ENCODE results near the gene ANKRD33B. TPM values are rescaled to one million over a fixed set of nuclear protein-coding genes. Genes with fewer than 3 reads are reported as not detected.
A peak's percentile ranks its signal among the peaks of the same experiment; 100 is the strongest.

ANKRD33B gene
- total and polyA plus RNA-seq, 9 of the 15 experiments (the other 6 are each of a cell fraction or from before 2014, with no cell fraction given), result 0.10 to 1.7 (median 0.40) TPM

DNA sequence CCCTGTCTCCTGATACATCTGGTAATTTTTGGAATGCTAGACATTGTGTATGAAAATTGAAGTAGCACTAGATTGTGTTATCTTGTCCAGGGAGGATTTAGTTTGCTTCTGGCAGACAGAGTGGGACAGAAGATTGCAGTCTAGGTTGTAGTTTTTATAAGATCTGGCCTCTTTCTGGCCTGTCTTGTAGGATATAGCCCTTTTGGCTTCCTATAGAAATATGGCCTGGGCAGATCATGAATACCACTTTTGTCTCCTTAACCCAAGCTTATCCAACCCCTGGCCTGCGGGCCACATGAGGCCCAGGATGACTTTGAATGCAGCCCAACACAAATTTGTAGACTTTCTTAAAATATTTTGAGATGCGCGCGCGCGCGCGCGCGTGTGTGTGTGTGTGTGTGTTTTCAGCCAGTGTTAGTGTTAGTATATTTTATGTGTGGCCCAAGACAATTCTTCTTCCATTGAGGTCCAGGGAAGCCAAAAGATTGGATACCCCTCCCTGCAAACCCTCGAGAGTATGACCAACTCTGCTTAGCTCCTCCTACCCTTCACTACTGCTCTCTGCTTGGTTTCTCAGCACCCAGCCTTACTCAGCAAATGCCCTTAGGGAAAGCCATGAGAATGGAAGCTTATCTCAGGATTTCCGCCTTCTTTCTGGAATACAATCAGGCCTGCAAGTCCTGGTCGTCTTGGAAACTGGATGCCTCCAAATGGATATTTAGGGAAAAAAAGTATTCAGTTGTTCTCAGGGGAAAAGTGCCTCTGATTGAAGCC is 26.5 kb downstream of the ANKRD33B start (continued):
- TF ChIP-seq, protein P1, sequence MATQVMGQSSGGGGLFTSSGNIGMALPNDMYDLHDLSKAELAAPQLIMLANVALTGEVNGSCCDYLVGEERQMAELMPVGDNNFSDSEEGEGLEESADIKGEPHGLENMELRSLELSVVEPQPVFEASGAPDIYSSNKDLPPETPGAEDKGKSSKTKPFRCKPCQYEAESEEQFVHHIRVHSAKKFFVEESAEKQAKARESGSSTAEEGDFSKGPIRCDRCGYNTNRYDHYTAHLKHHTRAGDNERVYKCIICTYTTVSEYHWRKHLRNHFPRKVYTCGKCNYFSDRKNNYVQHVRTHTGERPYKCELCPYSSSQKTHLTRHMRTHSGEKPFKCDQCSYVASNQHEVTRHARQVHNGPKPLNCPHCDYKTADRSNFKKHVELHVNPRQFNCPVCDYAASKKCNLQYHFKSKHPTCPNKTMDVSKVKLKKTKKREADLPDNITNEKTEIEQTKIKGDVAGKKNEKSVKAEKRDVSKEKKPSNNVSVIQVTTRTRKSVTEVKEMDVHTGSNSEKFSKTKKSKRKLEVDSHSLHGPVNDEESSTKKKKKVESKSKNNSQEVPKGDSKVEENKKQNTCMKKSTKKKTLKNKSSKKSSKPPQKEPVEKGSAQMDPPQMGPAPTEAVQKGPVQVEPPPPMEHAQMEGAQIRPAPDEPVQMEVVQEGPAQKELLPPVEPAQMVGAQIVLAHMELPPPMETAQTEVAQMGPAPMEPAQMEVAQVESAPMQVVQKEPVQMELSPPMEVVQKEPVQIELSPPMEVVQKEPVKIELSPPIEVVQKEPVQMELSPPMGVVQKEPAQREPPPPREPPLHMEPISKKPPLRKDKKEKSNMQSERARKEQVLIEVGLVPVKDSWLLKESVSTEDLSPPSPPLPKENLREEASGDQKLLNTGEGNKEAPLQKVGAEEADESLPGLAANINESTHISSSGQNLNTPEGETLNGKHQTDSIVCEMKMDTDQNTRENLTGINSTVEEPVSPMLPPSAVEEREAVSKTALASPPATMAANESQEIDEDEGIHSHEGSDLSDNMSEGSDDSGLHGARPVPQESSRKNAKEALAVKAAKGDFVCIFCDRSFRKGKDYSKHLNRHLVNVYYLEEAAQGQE (IDR thresholded peaks at IDR 0.05; ENCODE audit: borderline replicate concordance), result no peak
- TF ChIP-seq, protein P1 (CRISPR knock-in tag; IDR thresholded peaks at IDR 0.05; ENCODE audit: low read depth), result no peak
- TF ChIP-seq ZNF589 (CRISPR knock-in tag; IDR thresholded peaks at IDR 0.05; ENCODE audit: low read depth), result no peak
- peak; percentile 31; the same call in 1 of the 2 replicates for TF ChIP-seq KLF16 (IDR thresholded peaks at IDR 0.05)
- TF ChIP-seq ZNF224 (CRISPR knock-in tag; IDR thresholded peaks at IDR 0.05), result no peak
- TF ChIP-seq ZNF217 (CRISPR knock-in tag; IDR thresholded peaks at IDR 0.05), result no peak
- TF ChIP-seq CTBP1 (IDR thresholded peaks at IDR 0.05; ENCODE audit: borderline replicate concordance), result peak; percentile 43; the same call in 1 of the 2 replicates
- TF ChIP-seq TEAD4 (IDR thresholded peaks at IDR 0.05; ENCODE audit: low read length), result peak; percentile 85
- no peak for TF ChIP-seq TEAD4 (CRISPR knock-in tag; IDR thresholded peaks at IDR 0.05; ENCODE audit: borderline replicate concordance)
- TF ChIP-seq BDP1 (IDR thresholded peaks at IDR 0.05; ENCODE audit: insufficient read depth, insufficient read length), result no peak
- TF ChIP-seq, protein P2, sequence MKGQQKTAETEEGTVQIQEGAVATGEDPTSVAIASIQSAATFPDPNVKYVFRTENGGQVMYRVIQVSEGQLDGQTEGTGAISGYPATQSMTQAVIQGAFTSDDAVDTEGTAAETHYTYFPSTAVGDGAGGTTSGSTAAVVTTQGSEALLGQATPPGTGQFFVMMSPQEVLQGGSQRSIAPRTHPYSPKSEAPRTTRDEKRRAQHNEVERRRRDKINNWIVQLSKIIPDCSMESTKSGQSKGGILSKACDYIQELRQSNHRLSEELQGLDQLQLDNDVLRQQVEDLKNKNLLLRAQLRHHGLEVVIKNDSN (CRISPR knock-in tag; IDR thresholded peaks at IDR 0.05), result no peak
- no peak for TF ChIP-seq PURB (CRISPR knock-in tag; IDR thresholded peaks at IDR 0.05; ENCODE audit: low read depth)
- TF ChIP-seq SRSF3 (IDR thresholded peaks at IDR 0.05; ENCODE audit: insufficient read depth, low read length), result no peak
- TF ChIP-seq KHSRP (IDR thresholded peaks at IDR 0.05), result no peak
- no peak for TF ChIP-seq NFE2L1 (tag; IDR thresholded peaks at IDR 0.05; ENCODE audit: borderline replicate concordance, low read depth)
- TF ChIP-seq JUNB (CRISPR knock-in tag; conservative IDR thresholded peaks at IDR 0.05), result no peak
- peak; percentile 66; the same call in 1 of the 2 replicates for TF ChIP-seq MECOM (CRISPR knock-in tag; IDR thresholded peaks at IDR 0.05)
- TF ChIP-seq, protein P3, sequence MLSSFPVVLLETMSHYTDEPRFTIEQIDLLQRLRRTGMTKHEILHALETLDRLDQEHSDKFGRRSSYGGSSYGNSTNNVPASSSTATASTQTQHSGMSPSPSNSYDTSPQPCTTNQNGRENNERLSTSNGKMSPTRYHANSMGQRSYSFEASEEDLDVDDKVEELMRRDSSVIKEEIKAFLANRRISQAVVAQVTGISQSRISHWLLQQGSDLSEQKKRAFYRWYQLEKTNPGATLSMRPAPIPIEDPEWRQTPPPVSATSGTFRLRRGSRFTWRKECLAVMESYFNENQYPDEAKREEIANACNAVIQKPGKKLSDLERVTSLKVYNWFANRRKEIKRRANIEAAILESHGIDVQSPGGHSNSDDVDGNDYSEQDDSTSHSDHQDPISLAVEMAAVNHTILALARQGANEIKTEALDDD (IDR thresholded peaks at IDR 0.05), result 0 out of 2 replicates have a peak, but pooled peaks have one; percentile 13
- 0 out of 2 replicates have a peak, but pooled peaks have one; percentile 25 for TF ChIP-seq DMBX1 (CRISPR knock-in tag; IDR thresholded peaks at IDR 0.05; ENCODE audit: borderline replicate concordance)
- no peak for TF ChIP-seq SRSF7 (optimal IDR thresholded peaks at IDR 0.05; ENCODE audit: low read depth, low read length)

All from K562 (cell line).